NCI-H2029 (cell line): ENCODE measurements around the gene PKP2.
"Not testable (repeated sequence)": the region's sequence is repeated elsewhere in the genome, so short reads cannot be mapped to it uniquely, and the experiment has no call there.

ENCODE experiments used
- DNase-seq: peaks from one replicate; lab custom pipeline; 2025; lab: John Stamatoyannopoulos, UW

PKP2 gene

DNA sequence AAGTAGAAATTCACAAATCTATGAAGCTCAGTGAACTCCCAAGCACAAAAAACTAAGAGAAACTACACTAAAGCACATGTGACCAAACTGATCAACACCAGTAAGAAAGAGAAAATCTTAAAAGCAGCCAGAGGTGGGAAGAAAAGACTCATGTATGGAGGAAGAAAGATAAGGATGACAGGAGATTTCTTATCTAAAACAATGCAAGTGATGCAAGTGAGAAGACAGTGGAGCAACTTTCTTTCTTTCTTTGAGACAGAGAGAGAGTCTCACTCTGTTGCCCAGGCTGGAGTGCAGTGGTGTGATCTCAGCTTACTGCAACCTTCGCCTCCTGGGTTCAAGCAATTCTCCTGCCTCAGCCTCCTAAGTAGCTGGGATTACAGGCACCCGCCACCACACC, 34.9 kb downstream of the PKP2 start:
- not testable (repeated sequence) for DNase-seq

DNA sequence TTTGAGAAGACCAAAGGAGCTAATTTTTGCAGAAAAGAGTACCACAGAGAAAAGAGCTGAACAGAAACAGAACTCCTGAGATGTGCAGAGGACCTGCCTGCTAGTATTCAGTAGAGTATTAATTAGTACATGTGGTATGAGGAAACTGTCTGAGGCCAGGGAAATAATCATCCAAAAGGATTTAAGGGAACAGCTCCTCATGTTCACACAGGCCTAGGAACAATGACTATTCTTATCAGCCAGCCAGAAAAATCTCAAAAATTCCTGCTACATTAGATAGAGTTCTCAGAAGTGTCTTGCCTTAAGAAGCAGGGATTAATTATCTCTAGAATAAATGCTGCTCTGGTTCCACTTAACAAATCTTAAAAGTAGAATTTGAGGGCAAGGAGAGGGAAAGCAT, 36.4 kb downstream of the PKP2 start:
- no peak for DNase-seq

DNA sequence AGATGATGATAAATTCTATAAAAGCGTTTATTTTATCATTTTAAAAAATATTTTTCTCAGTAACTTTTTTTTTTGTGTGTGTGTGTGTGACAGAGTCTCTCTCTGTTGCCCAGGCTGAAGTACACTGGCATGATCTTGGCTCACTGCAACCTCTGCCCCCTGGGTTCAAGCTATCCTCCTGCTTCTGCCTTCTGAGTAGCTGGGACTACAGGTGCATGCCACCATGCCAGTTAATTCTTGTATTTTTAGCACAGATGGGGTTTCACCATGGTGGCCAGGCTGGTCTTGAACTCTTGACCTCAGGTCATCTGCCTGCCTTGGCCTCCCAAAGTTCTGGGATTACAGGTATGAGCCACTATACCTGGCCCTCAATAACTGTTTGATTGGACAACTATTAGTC, 37.2 kb downstream of the PKP2 start:
- no peak for DNase-seq

DNA sequence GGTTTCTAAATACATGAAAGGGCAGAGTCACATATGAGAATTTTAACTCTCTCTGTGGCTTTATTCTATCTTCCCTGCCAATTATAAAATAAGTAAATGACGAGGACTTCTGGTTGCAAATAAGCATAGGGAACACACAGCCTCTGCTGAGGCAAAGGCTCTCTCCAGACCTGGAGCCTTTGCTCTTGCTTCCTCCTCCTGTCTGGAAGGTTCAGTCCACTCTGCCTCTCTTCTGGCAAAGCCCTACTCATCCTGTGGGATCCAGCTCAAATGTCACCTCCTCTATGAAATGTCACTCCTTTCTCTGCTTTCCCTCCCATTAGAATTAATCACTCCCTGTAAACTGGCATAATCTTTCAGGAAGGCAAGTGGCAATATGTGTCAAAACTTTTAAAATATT, 41.9 kb downstream of the PKP2 start:
- DNase-seq, result no peak

DNA sequence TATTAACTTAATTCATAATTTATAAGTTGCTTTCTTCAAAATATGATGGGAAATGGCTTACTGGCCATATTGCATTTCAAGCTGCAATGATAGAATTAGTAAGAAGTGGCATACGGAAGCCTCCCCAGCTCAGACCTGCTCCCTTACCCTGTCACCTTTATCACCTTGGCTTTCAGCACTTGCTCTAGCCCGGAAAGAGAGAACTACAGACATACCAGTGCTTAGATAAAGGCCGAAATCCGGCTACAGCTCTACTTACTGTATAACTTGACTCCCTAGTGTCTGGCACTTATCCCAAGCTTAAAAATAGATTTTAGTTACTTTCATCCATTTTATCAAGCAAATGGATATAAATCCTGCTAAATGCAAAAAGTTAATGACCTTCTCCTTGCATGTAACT, 42.5 kb downstream of the PKP2 start:
- DNase-seq, result no peak

DNA sequence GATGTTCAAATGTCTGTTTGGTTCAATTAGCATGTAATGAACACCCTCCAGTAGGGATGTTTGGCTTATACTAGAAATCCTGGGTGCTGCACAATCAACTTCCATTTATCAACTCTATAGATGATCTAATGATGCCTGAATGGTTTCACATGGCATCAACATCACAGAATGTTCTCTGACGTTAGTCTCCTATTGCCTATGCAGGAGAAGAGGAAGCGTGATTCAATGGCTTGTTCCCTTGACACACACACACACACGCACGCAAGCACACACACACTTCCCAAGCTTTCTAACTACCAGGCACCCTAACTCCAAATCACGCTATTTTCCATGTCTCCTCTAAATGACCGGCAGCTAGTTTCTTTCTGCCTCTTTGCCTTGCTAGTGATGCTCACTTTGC, 49.3 kb downstream of the PKP2 start:
- no peak for DNase-seq

DNA sequence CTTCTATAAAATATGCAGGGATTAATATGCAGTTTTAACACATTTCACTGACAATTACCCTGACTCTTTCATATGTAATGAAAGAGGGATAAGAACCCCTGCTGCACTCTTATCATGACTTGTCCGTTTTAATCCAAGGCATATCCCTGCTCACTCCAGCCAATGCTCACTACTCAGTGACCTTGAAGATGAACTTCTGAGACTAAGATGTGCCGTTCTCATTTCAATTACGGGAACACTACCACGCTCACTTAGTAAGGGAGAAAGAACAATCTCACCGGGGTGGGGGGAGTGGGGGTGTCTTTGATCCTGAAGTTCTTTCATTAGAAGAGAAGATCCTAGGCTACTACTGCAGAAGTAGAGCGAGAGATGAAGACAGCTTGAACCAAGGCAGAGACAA, 50.5 kb downstream of the PKP2 start:
- no peak for DNase-seq

DNA sequence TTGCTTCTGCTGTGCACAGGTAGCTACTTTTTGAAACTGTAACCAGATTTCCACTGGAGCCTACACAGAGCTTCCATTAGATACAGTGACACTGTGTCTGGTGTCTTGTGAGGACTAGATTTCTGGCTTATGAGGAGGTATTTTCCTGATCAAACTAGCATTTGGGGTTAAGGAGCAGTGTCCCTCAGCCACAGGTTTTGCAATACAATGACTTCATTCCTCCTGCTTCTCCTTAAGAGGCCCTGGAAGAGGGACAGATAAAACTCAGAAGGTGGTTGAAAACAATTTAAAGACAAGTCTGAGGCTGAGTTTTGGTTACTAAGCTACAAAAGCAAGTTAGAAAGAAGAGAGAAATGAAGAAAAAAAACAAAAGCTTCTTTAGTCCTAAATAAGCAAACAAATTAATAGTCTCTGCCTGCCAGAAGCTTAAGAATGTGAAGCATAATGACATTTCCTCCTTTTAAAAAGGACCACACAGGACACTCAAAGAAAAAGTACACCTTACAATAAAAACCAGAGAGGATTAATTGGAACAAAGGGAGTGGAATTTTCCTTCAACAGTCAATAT, 53.0 kb downstream of the PKP2 start:
- DNase-seq, result no peak

DNA sequence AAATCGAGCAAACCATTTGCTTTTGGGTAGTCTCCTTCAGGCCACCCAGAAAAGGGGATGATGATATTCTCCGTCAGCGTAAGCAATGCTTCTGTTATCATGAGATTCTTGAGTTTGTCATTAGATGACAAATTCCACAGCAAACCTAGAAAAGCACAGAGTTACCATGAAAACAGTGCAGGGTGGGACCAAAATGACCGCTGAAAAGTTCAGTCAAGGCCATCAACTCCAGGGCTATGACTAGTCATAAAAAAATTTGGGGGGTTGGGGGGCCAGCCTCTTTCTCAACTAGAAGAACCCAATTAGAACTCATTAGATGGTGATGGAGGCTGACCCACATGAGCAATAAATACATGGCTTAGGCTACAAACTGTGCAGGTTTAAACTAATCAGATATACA, 55.5 kb downstream of the PKP2 start:
- DNase-seq, result no peak

DNA sequence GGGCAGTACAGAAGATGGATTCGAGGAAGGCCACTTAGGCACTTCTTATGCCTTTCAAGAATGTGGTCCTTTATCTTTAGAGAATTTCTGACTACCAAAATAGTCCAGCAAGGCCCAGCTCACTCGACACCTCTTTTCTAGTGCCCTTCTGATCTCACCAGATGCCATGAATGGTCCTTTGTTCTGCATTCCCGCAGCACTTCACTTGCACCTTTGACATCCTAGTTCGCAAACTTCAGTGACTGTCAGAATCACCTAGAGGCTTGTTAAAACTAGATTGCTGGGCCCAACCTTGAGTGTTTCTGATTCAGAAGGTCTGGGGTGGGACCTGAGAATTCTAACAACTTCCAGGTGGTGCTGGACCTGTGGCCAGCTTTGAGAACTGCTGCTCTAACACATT, 56.7 kb downstream of the PKP2 start:
- DNase-seq, result no peak

DNA sequence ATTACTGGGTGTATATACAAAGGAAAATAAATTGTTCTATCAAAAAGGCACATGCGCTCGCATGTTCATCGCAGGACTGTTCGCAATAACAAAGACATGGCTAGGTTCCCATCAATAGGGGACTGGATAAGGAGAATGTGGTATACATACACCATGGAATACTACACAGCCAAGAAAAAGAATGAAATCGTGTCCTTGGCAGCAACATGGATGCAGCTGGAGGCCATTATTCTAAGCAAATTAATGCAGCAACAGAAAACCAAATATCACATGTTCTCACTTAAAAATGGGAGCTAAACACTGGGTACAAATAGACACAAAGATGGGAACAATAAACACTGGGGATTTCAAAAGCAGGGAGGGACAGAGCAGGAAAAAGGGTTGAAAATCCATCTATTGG, 58.6 kb downstream of the PKP2 start:
- DNase-seq, result no peak

DNA sequence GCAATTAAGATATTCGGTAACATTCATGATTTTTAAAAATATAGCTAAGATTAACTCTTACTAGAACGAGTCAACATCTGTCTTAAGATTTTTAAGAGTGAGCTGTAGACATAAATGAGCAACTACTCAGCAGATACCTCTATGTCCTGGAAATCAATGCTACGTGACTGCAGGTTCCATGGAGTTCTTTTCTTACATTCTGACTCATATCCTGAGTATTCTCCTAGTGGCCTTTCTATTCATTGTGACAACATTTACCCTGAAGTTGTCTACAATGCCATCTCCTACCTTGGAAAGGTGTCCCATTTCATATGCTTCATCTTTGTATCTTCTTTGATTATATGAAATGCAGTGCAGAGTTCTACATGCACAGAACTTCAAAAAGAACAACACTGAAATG, 59.9 kb downstream of the PKP2 start:
- DNase-seq, result no peak

DNA sequence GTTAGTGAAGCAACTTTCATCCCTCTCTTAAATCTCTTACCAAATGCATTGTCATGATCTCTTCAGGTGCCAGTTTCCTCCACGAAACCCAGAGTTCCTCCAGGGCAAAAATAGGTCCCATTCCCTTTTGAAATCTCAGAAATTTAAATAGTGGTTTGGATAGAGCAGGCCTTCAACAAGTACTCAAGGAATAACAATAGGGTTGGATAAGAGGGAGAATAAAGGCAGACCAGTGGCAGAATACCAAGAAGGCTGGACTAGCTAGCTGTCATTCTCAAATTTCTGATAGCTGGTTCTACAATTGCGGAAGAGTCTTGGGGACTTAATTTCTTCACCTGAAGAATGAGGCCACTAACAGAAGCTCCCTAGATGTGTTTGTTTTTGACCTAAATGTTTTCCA, 62.5 kb downstream of the PKP2 start:
- DNase-seq, result no peak

DNA sequence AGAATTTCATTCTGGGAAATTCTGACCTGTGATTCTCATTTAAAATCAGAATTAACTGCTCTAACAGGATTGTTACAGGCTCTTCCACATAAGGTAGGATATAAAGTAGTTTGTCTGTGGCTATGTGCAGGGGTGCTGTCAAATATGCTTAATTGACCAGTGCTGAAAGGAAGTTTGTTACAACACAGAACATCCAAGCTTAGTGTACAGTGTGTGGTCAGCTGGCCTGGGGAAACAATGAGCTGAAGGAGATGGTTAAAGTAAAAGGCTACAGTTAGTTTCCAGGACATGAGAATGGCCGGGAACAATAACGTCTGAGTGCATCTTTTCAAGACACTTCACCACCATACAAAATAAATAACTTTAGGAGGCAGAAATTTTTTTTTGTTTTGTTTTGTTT, 68.0 kb downstream of the PKP2 start:
- DNase-seq, result no peak

DNA sequence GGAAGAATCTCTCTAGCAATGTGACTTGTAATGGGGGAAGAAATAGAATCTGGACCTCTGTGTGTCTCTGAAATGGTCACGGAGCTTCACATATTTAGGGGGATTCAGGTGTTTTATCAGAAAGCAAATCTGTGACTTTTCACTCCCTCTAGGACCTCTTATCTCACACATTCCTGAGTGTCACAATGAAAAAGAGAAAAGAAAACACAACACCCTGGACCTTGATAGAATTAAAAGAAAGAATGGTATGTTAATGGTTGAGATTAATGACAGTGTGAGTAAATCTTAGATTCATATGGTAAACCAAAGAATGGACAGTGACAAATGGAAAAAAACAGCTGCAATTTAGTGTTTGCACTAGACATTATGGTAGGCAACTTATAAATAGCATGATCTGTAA, 68.5 kb downstream of the PKP2 start:
- DNase-seq, result no peak

DNA sequence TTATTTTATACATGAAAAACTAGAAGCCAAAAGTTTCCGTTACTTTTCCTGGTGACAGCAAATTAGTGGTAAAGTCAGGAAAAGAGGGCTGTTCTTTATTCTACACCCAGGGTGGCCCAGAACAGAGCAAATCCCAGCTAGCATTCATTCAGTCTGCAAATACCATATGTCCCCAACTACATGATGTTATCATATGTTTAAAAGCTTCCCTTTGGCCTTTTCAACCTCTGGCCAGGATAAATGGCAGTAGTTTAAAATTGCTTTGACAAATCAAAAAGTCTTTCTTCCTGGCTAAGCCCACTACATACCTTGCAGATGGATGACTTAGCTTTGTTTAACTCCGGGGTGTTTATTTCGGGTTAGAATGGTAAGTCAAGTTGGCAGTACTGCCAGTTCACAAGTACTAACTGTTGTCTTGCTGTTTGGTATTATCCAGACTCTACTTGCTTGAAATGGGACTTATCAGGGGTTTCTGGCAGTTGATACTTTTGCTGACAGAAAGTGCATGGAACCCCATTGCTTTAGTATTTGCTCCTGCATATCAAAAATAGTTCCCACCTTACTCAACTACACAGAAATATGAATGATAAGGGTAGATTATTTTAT, 69.7 kb downstream of the PKP2 start:
- no peak for DNase-seq

DNA sequence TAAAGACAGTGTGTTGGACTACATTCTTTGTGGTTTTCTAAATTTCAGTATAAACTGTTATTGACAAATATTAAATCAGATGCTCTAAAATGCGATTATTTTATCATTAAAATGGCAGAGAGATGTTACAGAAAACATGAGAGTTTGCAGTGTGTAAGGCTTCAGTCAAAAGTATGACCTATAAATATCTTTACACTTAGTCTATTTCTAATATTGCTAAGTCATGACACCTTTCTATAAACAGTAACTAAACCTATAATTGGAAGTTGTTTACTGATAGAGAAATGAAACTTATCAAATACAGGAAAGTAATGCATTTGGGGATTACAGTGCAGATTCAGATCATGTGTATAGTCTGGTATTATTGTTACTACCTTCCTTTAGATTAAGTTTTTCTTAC, 72.0 kb downstream of the PKP2 start:
- DNase-seq, result no peak

DNA sequence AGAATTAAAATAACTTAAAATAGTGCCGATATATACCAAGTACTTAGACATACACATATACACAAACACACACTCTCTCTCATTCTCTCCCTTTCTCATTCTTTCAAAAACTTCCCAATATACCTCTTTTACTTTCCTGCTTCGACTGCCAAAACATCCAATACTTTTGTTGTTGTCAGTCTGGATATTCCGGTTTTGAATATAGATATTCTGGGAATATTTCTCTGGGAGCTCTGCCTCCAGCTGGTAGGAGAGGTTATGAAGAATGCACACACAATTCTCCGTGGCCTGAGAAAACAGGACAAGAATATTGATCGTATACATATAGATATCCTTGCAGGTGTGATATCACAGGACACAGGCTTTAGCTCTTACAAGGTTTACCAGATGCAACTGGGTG, 74.2 kb downstream of the PKP2 start:
- DNase-seq, result no peak

DNA sequence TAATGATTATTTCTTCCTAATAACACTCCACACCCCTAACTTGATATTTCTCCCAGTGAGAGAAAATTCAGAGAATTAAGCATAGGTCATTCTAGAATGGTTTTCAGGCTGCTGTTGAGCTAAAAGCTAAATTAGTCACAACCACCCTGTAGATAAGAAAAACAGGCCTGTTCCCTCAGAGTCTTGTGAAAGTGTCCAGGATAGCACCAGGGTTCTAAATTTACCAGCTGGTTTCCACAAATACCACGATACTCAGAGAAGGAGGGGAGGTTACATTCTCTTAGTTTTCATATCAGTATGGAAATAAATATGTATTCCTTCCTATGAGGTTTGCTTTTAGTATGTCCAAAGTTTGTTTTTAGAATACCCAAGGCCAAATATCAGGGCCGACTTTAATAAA, 74.9 kb downstream of the PKP2 start:
- DNase-seq, result no peak

DNA sequence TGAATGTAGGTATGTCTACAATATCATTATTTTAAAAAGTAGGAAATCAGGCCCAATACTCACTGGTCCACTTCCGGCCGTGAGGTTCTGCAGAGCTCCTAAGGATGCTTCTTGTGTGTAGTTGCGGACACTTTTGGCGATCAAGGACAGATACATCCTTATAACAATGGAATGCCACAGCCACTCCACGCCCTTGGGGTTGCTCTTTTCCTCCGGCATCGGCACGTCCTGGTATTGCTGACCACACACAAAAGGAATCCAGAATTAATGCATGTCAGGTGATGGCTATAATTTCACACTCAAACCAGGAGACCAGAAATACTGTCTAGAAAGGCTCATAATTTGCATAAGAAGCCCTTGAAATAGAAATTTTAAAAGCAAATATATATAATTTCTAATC, 75.3 kb downstream of the PKP2 start:
- DNase-seq, result no peak

DNA sequence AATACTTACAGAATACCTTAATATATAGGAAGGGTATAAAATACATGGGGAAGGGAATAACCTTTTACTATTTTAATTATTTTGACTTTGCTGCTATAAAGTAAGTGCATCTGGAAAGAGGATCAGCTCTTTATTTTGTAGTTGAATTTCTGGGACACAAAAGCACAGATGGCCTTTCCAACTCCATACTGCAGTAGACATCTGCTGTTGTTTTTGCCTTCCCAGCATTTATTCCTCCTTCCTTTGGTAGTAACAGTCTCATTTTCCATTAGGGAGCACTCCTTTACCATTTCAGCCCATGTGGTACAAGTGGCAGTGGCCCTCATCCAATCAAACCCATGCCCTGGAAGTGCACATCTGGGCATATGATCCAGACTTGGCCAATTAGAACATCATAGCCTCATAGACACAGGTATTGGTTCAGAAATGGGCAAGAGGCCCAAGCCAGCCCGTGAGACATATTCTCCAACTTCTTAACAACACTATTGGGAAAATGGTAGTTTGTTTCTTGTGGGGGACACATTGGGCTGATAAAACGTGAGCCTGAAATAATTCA, 76.1 kb downstream of the PKP2 start:
- no peak for DNase-seq

DNA sequence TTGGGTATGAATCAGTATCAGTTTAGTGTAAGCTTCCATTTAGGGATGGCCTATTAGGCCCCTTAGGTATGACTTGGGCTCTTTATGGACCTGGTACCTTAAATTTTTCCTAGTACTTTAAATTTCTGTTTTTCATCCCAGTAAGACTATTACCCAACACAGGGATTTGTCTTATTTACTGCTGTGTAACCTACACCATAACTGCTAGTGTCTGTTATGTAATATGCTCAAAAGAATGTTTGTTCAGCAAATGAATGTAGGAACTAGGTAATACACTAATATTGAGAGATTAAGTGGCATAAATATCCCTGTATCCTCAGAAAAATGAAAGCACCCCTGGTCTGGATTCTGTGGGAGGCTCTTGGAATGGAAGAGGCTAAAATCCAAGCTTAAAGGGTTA, 77.2 kb downstream of the PKP2 start:
- DNase-seq, result no peak

DNA sequence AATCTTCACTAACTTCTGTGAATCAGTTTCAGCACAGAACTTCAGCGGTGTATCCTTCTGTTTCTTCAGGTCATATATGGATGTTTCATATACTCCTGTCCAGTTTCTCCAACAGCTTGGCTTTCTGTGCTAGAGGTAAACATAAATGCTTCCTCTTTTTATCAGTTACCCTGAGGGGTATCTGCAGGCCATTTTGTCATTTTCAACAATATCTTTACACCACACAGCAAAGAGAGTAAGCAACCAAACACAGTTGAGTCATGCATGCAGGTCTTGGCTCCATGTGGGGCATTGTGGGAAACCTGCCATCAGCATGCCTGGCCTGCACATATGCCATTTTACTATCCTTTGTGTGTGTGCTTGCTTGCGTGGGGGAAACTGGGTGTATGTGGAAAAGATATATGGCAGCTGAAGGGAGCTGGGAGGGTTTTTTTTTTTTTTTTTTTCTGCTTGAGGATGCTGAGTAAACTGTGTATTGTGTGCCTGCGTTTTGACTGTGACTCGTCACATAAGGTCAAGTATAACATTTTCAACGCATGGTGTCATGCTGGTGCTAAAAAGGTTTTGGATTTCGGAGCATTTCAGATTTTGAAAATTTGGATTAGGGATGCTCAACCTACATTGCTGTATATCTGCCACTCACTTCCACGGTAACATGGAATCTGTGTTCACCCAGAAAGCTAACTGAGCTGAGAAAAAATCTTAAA, 84.7 kb downstream of the PKP2 start:
- DNase-seq, result no peak

DNA sequence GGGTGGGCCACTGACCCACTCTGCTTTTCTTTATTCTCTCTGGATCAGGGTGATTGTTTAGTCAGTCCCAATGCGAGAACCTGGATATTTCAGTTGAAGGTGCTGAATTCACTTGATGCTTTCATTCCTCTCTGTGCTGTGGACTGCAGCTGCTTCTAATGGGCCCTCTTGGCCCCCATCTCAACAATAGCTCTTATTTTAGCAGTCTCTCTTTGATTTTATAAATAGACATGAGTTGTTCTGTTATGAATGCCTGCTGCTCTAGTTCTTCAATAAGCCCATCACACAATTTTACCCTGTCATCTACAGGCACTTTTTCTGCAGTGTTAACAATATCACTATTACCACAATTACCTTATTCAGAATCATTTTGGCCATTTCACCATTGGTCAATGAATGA, 86.7 kb downstream of the PKP2 start:
- DNase-seq, result no peak
